HG03159 (cell line): ENCODE results near the gene TEX19.
A peak's percentile ranks its signal among the peaks of the same experiment; 100 is the strongest.

Source experiments
- ATAC-seq: cut with Tn5 transposase; IDR thresholded peaks from one replicate; pipeline ENCODE4 v1.9.1; 2021; ENCODE audit warnings: mild to moderate bottlenecking, moderate library complexity; ENCODE audit not compliant: unreplicated experiment

TEX19 gene

GRCh38 chr17:82386881-82387704 is 28.0 kb downstream of the TEX19 start:
- no peak for ATAC-seq

GRCh38 chr17:82387705-82388106 is 28.7 kb downstream of the TEX19 start:
- ATAC-seq, result no peak

- ATAC-seq, result no peak
Observed at GRCh38 chr17:82388223-82388921, 29.3 kb downstream of the TEX19 start.

GRCh38 chr17:82388922-82389283 is 29.9 kb downstream of the TEX19 start:
- ATAC-seq, result no peak

GRCh38 chr17:82389379-82389778 is 30.3 kb downstream of the TEX19 start:
- no peak for ATAC-seq

- no peak for ATAC-seq
Observed at GRCh38 chr17:82390015-82390859, 31.2 kb downstream of the TEX19 start.

GRCh38 chr17:82390860-82391435 is 31.9 kb downstream of the TEX19 start:
- no peak for ATAC-seq

- ATAC-seq, result no peak
Observed at GRCh38 chr17:82391496-82392066, 32.5 kb downstream of the TEX19 start.

GRCh38 chr17:82392209-82392920 is 33.3 kb downstream of the TEX19 start:
- ATAC-seq, result no peak

- no peak for ATAC-seq
Observed at GRCh38 chr17:82392941-82393340, 33.9 kb downstream of the TEX19 start.

GRCh38 chr17:82394278-82394677 is 35.2 kb downstream of the TEX19 start:
- ATAC-seq, result no peak

- no peak for ATAC-seq
Observed at GRCh38 chr17:82396601-82397435, 37.8 kb downstream of the TEX19 start.

GRCh38 chr17:82397449-82398335 is 38.6 kb downstream of the TEX19 start:
- ATAC-seq, result no peak

GRCh38 chr17:82399041-82399441 is 40.0 kb downstream of the TEX19 start:
- no peak for ATAC-seq

- ATAC-seq, result no peak
Observed at GRCh38 chr17:82399601-82400101, 40.6 kb downstream of the TEX19 start.

- no peak for ATAC-seq
Observed at GRCh38 chr17:82400206-82400605, 41.2 kb downstream of the TEX19 start.

- ATAC-seq, result no peak
Observed at GRCh38 chr17:82400830-82401229, 41.8 kb downstream of the TEX19 start.

- ATAC-seq, result peak; percentile 70
Observed at GRCh38 chr17:82402865-82403264, 43.8 kb downstream of the TEX19 start.
